Measurements from ENCODE around the gene PRR12. TPM values are rescaled to one million over a fixed set of nuclear protein-coding genes. Genes with fewer than 3 reads are reported as not detected.

PRR12 gene
- total and polyA plus RNA-seq, 4 donors: 0.86 to 3.5 (median 2.8) TPM

- H3K27me3 ChIP-seq (ENCODE audit: control insufficient read depth in 4 of 4, insufficient read depth in 4 of 4, low read length in 3 of 4): no peaks in the 10 kb centered on the region
- H3K36me3 ChIP-seq (ENCODE audit: control insufficient read depth in 4 of 4, insufficient read depth in 3 of 4, low read depth in 1 of 4, low read length in 3 of 4): peaks cover 2 to 20% (median 8%) of the 10 kb centered on the region in 4 donors
- no peak overlapping the region for H3K4me3 ChIP-seq (ENCODE audit: low read depth in 1 of 3, low read length in 3 of 3)
- TF ChIP-seq REST (IDR thresholded peaks at IDR 0.05) (no peak), NR2F2 (IDR thresholded peaks at IDR 0.05) (no peak), FOXA1 (IDR thresholded peaks at IDR 0.05) (no peak), ATF3 (IDR thresholded peaks at IDR 0.05) (no peak), YY1 (IDR thresholded peaks at IDR 0.05) (no peak), JUND (IDR thresholded peaks at IDR 0.05) (no peak)
- no peaks in the 10 kb centered on the region for H3K4me1 ChIP-seq (ENCODE audit: control insufficient read depth in 4 of 4, insufficient read depth in 4 of 4, low read length in 3 of 4)
- H3K9ac ChIP-seq (ENCODE audit: low read depth in 1 of 2, low read length in 2 of 2): no peak overlapping the region
- H3K27ac ChIP-seq (ENCODE audit: low read depth in 1 of 2, low read length in 2 of 2): no peak overlapping the region
- no peaks in the 10 kb centered on the region for H3K9me3 ChIP-seq (ENCODE audit: control insufficient read depth in 4 of 4, low read length in 3 of 4)
- 90% methylated on average over 11 of the region's 11 CpGs for WGBS
- no peak for DNase-seq (ENCODE audit: low spot score)
Measured at GRCh38 chr19:49626226-49626625, 35.2 kb downstream of the PRR12 start.

GRCh38 chr19:49629659-49630058 lies 38.7 kb downstream of the PRR12 start:
- no peak for DNase-seq (ENCODE audit: low spot score)
- Histone ChIP-seq H3K27ac (ENCODE audit: low read depth in 1 of 2, low read length in 2 of 2) (no peak overlapping the region), H3K9ac (ENCODE audit: low read depth in 1 of 2, low read length in 2 of 2) (no peak overlapping the region), H3K27me3 (ENCODE audit: control insufficient read depth in 4 of 4, insufficient read depth in 4 of 4, low read length in 3 of 4) (no peaks in the 10 kb centered on the region), H3K4me1 (ENCODE audit: control insufficient read depth in 4 of 4, insufficient read depth in 4 of 4, low read length in 3 of 4) (peaks cover 0 to 2% (median 0%) of the 10 kb centered on the region in 4 donors), H3K36me3 (ENCODE audit: control insufficient read depth in 4 of 4, insufficient read depth in 3 of 4, low read depth in 1 of 4, low read length in 3 of 4) (peaks cover 2 to 12% (median 4%) of the 10 kb centered on the region in 4 donors), H3K4me3 (ENCODE audit: low read depth in 1 of 3, low read length in 3 of 3) (no peak overlapping the region), H3K9me3 (ENCODE audit: control insufficient read depth in 4 of 4, low read length in 3 of 4) (no peaks in the 10 kb centered on the region)
- WGBS: 96% methylated on average over 9 of the region's 9 CpGs
- TF ChIP-seq ZBTB33 (IDR thresholded peaks at IDR 0.05) (no peak), RXRA (IDR thresholded peaks at IDR 0.05) (no peak), REST (IDR thresholded peaks at IDR 0.05) (no peak), YY1 (IDR thresholded peaks at IDR 0.05) (no peak), MAX (IDR thresholded peaks at IDR 0.05) (no peak), CTCF (IDR thresholded peaks at IDR 0.05; ENCODE audit: low read depth, low read length, missing input control) (no peak), RAD21 (IDR thresholded peaks at IDR 0.05) (no peak), ATF3 (IDR thresholded peaks at IDR 0.05) (no peak), SP1 (IDR thresholded peaks at IDR 0.05) (no peak), FOXA2 (IDR thresholded peaks at IDR 0.05) (no peak), TAF1 (conservative IDR thresholded peaks at IDR 0.05) (no peak), GABPA (IDR thresholded peaks at IDR 0.05 in 1 of 2, conservative IDR thresholded peaks at IDR 0.05 in 1 of 2) (no peak), NR2F2 (IDR thresholded peaks at IDR 0.05) (no peak), HNF4A (conservative IDR thresholded peaks at IDR 0.05) (no peak), EGR1 (IDR thresholded peaks at IDR 0.05; ENCODE audit: low read depth in 2 of 2) (no peak), JUND (IDR thresholded peaks at IDR 0.05) (no peak), FOXA1 (IDR thresholded peaks at IDR 0.05) (no peak), HNF4G (IDR thresholded peaks at IDR 0.05) (no peak)

Measured in liver (tissue), 9 donors.